Measurements from ENCODE around the gene GC.

GRCh38 chr4:71774136-71774535, 9.7 kb downstream of the GC start:
- TF ChIP-seq, protein P1, sequence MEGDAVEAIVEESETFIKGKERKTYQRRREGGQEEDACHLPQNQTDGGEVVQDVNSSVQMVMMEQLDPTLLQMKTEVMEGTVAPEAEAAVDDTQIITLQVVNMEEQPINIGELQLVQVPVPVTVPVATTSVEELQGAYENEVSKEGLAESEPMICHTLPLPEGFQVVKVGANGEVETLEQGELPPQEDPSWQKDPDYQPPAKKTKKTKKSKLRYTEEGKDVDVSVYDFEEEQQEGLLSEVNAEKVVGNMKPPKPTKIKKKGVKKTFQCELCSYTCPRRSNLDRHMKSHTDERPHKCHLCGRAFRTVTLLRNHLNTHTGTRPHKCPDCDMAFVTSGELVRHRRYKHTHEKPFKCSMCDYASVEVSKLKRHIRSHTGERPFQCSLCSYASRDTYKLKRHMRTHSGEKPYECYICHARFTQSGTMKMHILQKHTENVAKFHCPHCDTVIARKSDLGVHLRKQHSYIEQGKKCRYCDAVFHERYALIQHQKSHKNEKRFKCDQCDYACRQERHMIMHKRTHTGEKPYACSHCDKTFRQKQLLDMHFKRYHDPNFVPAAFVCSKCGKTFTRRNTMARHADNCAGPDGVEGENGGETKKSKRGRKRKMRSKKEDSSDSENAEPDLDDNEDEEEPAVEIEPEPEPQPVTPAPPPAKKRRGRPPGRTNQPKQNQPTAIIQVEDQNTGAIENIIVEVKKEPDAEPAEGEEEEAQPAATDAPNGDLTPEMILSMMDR (IDR thresholded peaks at IDR 0.05) = no peak
- TF ChIP-seq POLR2A (IDR thresholded peaks at IDR 0.05) = no peak

Measured in thyroid gland (tissue), 4 donors.